DOHH2 (cell line): Measurements from ENCODE around the gene SYNPO2.

ENCODE experiments used
- CTCF ChIP-seq: fragments of 200-600 bp; sonication (generic); IDR thresholded peaks from one replicate; pipeline ENCODE4 v1.5.1; 2014; ENCODE audit warnings: antibody characterized with exemption, mild to moderate bottlenecking, low read depth, low read length; ENCODE audit not compliant: poor library complexity, severe bottlenecking
- EZH2phosphoT487 ChIP-seq: fragments of 200-600 bp; sonication (generic); IDR thresholded peaks from 2 replicates; pipeline ENCODE4 v1.6.1; 2017; ENCODE audit warnings: borderline replicate concordance, mild to moderate bottlenecking, antibody characterized with exemption, low read length, moderate library complexity, mixed read lengths

GRCh38 chr4:118942465-118942864, 53.8 kb downstream of the SYNPO2 start:
- TF ChIP-seq CTCF (no peak), EZH2phosphoT487 (no peak)
